GM21723 (cell line): ENCODE data around the gene IMPG2.

ENCODE experiments used
- ATAC-seq: cut with Tn5 transposase; IDR thresholded peaks from one replicate; pipeline ENCODE4 v1.9.1; 2021; ENCODE audit warnings: mild to moderate bottlenecking, moderate library complexity; ENCODE audit not compliant: unreplicated experiment

Gene IMPG2

DNA sequence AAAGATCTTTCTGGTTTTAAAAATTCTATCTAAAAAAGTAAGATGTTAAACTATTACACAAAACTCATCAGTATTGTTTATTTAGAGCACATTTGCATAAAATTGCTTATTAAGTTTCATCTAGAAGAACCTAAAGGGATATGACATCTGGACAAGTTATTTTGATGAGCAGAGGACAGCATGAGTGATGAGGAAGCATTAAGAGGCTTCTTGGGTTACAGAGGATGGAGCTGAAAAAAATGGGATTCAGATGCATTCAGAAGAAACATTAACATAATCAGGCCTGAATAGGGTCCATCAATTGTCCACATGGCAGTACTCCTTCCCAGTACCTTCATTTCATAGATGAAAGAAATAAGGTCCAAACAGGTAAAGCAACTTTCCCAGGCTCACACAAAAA lies 41.6 kb downstream of the IMPG2 start:
- no peak for ATAC-seq

DNA sequence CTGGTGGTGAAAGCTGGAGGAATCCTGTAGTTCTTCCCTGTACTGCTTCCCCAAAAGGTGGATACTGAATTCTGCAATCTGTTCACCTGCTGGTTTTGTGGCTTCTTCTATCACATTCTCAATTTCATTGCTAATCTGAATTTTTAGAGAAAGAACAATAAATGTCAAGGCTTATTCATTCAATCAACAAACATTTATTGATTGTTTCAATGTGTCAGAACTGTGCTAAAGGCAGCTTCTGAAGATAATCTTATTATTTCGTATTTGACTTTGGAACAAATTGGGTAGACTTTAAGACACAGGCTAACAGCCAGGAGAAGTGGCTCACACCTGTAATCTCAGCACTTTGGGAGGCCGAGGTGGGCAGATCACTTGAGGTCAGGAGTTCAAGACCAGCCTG lies 46.8 kb downstream of the IMPG2 start:
- ATAC-seq, result no peak

DNA sequence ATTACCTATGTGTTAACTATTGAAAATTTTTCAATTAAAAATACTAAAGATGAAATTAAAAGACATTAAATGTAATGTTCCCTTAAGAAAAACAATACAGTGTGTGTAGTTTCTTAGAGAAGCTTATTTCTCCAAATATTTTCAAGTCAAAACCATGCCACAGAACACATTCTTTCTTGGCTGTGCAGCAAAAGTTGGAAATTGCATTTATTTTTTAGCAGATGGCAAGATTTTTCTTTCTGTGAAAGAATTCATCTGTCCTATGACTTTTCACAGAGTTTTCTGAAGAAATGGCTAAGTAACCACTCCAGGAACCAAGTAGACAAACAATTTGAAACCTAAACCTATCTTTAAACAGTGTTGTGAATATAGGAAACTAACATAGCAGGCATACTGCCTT lies 47.2 kb downstream of the IMPG2 start:
- ATAC-seq, result no peak

DNA sequence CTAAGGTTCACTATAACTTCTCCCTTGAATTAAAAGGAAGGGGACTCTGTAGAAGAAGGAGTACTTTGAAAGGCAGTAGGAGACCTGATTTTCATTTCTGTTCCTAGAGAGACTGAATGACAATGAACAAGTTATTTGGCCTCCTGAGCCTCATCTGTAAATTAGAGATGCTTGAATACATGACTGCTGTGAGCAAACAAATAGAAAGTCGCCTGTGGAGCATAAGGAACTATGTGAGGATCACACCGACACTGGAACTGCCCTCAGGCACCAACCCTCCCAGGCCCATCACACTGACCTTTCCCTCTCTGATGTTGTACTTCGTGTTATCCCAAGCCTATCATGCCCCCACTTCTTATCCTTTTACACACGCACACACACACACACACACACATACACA lies 48.6 kb downstream of the IMPG2 start:
- no peak for ATAC-seq

DNA sequence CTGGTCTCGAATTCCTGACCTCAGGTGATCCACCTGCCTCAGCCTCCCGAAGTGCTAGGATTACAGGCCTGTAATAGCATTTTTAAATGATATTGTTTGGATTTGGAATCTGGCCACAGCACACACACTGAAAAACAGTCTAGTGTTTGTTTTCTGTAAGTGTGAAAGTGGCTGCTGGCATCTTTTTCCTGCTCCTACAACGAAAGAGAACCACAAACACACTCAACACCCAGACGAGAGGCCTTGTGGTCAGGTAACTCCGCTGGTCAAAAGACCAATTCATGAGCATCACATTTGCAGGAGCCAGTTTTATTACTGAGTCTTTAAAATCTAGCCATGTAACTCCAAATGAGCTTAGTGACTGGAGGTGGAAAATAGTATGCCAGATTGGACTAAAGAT lies 50.2 kb downstream of the IMPG2 start:
- ATAC-seq, result no peak

DNA sequence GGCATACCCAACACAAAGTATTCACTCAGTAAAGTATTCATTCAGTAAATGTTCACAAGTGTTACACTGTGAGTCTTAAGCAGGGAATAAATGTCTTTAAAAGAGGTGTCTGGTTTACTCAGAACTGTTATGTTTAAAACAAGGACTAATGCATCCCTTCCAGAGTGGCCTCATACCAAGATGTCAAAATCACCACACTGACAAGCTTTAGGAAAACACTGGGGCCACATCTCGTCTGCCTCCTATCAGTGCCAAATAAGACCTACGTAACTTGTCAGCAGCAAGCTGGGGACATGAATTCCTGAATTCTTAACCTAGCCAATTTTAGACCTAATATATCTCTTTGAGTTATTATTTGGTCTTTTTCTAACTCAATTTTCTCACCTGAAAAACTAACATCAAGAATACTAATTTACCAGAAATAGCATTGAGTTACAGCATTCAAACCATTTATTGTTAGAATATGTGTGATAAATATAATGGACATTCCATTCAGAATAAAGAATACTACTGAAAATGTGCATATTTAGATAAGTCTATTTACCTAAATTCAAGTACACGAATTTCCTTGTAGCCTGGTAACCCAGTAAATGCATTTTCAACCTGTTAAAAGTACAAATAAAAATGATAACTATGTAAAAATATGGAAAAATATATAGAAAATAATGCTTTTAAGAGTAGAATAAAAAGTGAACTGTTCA lies 51.3 kb downstream of the IMPG2 start:
- ATAC-seq, result no peak

DNA sequence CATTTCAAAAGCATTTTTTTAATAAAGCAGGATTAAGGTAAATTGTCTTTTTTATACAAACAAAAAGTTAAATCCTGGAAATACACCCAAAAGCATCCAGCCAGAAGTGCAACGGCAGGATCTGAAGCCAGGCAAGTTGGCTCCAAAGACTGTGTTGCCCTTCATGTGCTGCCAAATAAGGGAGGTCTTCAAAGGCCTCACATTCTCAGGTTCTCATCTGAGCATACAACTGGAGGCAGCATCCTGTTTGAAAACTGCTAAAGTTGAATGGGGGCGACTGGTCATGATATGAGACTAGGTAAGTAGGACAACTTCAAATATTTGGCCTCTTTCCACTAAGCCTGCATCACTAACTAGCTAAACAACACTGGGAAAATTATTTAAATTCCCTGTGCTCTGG lies 52.2 kb downstream of the IMPG2 start:
- ATAC-seq, result no peak

DNA sequence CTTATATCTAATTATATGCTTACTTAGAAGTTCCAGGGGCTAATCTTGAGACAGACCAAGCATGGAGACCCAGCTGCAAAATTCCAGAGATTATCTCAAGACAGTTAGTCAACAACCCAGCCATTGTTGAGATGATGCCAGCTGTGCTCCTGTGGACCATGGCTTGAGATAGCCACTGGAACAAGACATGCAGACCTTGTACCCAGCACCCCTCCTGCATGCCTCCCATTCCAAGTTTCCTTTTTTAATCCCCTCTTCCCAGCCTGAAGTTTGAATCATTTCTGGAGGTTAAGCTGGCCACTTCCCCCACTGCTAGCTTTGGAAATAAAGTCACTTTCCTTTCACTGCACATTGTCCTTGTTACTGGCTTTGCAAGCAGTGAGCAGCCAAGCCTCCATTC lies 53.8 kb downstream of the IMPG2 start:
- no peak for ATAC-seq

DNA sequence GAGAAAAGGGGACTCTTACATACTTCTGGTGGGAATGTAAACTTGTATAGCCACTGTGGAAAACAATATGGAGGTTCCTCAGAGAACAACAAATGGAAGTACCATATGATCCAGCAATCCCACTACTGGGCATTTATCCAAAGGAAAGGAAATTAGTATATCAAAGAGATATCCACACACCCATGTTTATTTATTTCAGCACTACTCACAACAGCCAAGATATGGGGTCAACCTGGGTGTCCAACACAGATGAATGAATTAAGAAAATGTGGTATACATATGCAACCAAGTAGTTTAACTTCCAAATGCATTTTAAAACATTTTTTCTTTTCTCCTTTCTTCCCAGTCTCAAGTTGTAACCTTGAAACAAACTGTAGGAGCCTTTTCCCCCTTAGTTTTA lies 54.3 kb downstream of the IMPG2 start:
- no peak for ATAC-seq

DNA sequence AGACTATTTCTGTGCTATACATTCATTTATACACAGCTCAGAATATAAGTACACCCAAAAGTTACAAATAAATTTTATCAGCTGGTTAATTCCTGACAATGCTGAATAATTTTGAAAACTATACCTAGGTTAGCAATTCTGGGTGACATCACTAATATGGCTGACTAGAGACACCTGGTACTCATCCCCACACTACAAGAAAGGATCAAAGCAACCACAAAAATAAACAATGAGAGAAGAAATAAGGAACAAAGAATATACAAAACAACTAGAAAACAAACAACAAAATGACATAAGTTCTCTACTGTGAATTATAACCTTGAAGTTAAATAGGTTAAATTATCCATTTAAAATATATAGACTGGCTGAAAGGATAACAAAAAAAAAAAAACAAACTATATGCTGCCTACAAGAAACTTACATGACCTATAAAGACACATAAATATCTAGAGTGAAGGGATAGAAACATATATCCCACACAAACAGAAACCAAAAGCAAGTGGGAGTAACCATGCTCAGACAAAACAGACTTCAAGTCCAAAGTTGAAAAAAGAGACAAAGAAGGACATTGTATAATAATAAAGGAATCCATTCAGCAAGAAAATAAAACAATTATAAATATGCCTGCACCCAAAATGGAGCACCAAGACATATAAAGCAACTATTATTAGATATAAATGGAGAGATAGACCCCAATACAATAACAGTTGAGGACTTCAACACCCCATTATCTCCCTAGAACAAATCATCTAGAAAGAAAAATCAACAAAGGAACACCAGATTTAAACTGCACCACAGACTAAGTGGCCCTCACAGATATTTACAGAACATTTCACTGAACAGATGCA lies 57.8 kb downstream of the IMPG2 start:
- ATAC-seq, result peak; percentile 74

DNA sequence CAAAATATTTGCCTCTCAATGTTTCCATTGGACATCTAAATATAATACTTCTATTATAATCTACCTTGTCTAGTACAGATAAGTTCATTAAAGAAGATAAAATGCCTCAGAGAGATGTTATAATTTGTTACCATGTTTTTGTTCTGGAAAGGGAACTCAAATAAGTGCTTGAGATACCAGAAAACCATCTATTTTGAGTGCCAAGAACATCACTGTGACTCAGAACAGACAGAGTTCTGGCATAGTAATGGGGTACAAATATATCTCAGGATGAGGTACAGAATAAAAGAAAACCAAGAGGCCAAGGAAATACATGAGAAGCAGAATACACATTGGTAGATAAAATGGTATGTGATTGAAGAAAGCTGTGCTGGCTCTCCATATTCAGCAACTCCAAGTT lies 58.9 kb downstream of the IMPG2 start:
- no peak for ATAC-seq

DNA sequence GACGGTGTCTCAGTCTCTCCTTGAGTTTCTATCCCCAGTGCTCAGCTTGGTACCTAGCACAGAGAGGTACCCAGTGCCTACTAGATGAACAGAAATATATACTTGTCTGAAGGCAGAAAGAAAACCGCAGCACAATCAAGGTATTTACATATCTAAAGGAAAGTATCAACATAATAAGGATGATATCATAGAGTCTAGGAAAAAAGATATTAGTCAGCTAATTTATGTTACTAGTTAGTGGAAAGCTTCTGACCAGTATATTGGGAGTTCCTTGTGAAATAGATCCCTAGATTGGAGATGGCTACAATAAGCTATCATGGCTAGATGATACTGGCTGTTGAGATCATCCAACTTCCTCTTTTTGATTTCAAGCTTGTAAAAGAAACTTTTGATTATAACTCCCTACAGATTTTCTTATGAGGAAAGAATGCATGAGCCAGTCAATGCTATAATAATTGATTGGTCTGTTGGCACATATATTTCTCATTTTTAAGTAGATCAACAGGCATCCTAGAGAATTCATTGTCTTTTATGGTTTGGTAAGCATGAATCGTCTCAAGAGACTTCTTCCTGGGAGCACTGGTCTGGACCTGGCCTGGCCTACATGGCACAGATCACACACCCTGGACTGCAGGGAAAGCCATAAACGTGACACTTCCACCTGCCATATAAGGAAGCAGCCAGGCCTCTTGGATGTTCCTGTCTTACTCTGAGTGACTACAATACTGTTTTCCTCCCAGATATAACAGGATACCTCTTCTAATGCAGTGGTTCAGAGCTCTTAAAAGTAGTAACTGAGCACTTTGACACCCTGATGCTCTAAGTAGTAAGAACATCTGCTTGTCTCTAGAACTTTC lies 60.7 kb downstream of the IMPG2 start:
- no peak for ATAC-seq

DNA sequence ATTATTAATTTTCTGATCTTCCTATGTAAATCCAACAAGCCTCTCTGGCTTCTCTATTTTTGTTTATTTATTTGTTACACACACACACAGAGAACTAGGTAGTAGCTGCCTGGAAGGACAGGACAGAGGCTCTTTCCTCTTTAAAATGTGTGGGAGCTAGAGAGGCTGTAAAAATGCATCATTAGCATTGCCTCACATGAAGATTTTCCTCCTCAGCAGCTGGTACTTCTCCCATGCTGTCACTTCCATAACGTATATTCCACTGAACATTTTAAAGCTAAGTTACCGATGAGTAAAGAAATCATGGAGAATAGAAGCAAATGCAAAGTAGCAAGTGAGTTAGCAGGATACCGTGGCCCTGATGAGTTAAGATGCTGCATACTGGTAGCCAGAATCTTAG lies 63.9 kb downstream of the IMPG2 start:
- no peak for ATAC-seq

DNA sequence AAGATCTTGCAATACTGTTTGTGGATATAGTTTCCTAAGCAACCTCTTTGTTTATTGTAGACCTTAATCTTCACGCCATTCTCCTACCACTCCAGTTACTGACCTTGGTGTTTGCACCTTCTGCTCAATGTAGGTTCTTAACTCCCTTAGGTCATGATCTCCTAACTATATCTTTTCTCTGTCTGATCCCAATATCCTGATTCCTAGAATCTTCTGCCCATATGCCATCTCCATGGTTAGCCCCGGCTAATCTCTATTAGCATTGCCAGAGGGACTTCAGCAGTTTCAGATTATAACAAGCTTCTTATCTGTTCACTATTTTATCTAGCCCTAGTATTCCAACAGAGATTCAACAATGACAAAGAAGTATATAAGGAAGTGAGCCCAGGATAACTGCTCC lies 64.9 kb downstream of the IMPG2 start:
- ATAC-seq, result no peak

DNA sequence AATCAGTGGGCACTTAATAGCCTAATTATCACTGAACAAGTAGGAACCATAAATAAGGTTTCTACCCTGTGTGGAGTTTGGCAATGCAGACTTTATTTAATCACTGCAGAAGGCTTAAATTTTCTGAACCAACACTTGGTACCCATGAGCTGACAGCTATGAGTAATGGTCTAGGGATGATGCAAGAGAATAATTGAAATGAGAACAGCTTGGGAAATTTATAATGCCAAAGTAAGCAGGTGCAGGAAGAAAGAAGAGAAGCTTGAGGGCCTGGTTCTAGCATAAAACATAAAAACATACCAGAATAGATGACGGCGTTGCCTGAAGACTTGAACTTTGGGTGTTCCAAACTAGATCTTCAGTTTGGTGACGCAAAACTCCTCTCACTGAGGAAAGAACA lies 67.0 kb downstream of the IMPG2 start:
- no peak for ATAC-seq

DNA sequence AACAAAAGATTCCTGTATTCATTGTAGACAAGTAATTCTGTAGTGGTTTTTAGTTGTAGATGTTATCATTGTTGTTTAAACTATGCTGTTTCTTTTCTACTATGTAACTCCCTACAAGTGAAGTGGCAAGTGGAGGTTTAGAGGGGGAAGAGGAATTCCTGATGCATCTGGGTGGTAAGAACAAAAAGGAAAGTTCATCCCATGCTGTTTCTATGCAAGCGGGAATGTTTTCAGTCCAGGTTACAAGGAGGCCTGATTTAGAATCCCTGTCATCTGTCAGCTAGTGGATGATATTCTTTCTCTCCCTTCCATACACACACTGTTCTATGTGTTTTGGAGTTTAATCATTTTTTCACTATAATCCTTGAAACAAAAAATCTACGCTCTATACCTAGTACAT lies 67.4 kb downstream of the IMPG2 start:
- no peak for ATAC-seq

DNA sequence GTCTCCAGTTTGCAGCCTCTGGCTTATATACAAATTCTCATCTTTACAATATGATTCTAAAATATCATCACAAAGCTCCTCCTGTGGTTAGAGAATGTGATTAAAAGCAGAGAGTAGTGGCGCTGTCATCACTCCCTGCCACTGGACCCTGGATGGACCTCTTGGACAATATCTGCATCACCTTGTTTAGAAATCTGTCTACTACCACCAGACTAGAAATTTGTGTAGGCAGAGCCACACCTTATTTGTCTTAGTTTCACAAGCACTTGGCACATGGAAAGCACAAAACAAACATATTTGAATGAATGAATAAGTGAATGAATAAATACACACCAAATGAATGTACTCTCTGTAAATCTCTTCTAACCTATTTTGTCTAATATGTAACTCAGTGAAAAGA lies 68.1 kb downstream of the IMPG2 start:
- no peak for ATAC-seq

DNA sequence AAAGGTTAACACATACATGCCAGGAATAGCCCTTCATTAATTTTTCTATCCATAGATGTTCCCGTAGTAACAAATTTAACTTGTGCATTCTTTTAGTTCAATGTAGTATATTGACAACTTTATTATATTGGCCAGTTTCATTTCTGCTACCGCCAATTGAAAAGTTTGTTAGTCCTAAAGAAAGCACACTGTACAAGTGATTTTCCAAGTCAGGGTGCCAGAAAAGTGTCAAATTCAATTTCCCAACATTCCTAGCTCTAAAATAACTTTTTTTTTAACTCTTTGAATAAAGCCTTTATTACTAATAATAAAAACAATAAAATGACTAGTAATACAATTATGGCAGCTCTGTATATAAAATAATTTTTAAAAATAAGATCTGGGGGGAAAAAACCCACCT lies 68.9 kb downstream of the IMPG2 start:
- no peak for ATAC-seq

DNA sequence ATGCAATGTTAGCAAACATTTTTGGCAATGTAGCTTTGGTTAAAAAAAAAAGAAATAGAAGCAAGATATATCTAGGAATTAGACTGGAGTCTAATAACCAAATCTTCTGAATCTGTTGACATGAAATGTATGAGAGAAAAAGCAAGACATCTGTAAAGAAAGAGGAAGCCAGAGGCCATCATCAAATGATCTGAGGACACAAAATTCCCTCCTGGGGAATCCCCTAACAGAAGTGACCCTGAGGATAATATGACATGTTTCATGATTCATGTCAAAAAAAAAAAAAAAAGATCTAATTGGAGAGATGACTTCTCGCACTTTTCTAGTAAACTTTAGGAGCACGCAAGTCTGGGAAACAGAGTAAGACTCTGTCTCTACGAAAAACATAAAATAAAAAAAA lies 70.9 kb downstream of the IMPG2 start:
- ATAC-seq, result no peak

DNA sequence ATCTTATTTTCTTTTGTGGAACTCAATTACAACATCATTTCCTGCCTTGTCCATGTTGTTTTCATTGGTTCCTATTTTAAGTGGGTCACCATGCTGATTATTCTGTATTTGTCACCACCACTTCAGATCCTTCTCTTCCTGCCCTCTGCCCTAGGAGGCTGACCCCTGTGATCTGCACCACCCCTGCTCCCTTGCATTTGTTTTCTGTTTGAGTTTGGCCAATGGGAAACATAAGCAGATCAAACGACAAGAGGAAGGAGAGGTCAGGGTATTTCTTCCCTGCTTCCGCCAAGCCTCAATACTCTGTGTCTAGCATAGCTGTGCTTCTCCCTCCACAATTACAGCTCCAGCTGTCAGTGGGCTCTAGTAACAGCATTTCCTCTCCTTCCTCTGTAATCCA lies 71.6 kb downstream of the IMPG2 start:
- no peak for ATAC-seq

DNA sequence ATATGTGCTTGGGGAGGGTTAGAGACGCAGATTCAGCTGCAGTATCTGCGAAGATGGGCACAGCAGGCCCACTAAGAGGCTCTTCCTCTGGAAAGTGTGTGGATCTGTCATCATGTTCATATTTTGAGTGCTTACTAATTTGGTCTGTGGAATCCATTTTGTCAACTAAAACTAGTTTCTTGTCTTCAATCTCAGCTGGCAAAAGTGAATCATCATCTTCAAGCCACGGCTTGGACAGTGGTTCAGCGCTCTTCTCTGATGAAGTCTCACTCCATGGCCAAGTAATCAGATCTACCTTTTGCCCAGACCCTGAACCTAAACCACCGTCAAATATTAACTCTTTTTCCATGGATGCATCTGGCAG lies 76.2 kb downstream of the IMPG2 start:
- no peak for ATAC-seq
